Fibroblast of lung (primary cell): Measurements from ENCODE around the gene HTRA3.

Experiments used
- CTCF ChIP-seq, 2 donors: IDR thresholded peaks in 1 of 2; conservative IDR thresholded peaks in 1 of 2; 1 replicate in 1 of 2; 2 replicates in 1 of 2; pipeline ENCODE4 v1.5.1; 2011 to 2012; ENCODE audit warnings: low read length in 2 of 2, control low read depth in 1 of 2, inconsistent platforms in 1 of 2, low read depth in 1 of 2, mild to moderate bottlenecking in 1 of 2
- EZH2 ChIP-seq: IDR thresholded peaks from 2 replicates; pipeline ENCODE4 v1.5.1; 2012; ENCODE audit warnings: low read length, control low read depth, mild to moderate bottlenecking; ENCODE audit errors: missing control alignments

- no peak for TF ChIP-seq CTCF (conservative IDR thresholded peaks at IDR 0.05 in 1 of 2, IDR thresholded peaks at IDR 0.05 in 1 of 2; ENCODE audit: low read depth in 1 of 2, low read length in 2 of 2)
- no peak for TF ChIP-seq EZH2
Observed at GRCh38 chr4:8292478-8293107, 23.0 kb downstream of the HTRA3 start.
